Neural cell (in vitro differentiated cells): ENCODE data around the gene ROCK2. TPM values are rescaled to one million over a fixed set of nuclear protein-coding genes. Genes with fewer than 3 reads are reported as not detected.

ENCODE experiments used
- H2AFZ ChIP-seq: fragments of 200-600, 300-800 bp; sonication (generic), shearing (Covaris generic); 2 replicates; pipeline ENCODE4 v1.6.0; 2014; ENCODE audit warnings: low read depth, mild to moderate bottlenecking, antibody characterized with exemption, low read length, moderate library complexity
- H3F3A ChIP-seq: fragments of 200-600 bp; shearing (Covaris generic); 2 replicates; pipeline ENCODE4 v1.6.1; 2016; ENCODE audit warnings: mild to moderate bottlenecking, moderate library complexity, mixed read lengths, antibody characterized with exemption, low read length; ENCODE audit not compliant: insufficient read depth, poor library complexity, severe bottlenecking
- H3K27ac ChIP-seq: fragments of 200-600, 300-800 bp; sonication (generic), shearing (Covaris generic); 2 replicates; pipeline ENCODE4 v1.5.1; 2014; ENCODE audit warnings: mild to moderate bottlenecking, low read length, moderate library complexity
- H3K27me3 ChIP-seq: fragments of 300-800, 200-600 bp; sonication (generic), shearing (Covaris generic); 2 replicates; pipeline ENCODE4 v1.6.0; 2014; ENCODE audit warnings: mild to moderate bottlenecking, low read depth, low read length, moderate library complexity; ENCODE audit not compliant: insufficient read depth
- H3K36me3 ChIP-seq: fragments of 300-800, 200-600 bp; sonication (generic), shearing (Covaris generic); 2 replicates; pipeline ENCODE4 v1.5.1; 2014; ENCODE audit warnings: mild to moderate bottlenecking, antibody characterized with exemption, low read length, moderate library complexity; ENCODE audit not compliant: insufficient read depth
- H3K4me2 ChIP-seq: fragments of 300-800, 200-600 bp; sonication (generic), shearing (Covaris generic); 2 replicates; pipeline ENCODE4 v1.6.0; 2014; ENCODE audit warnings: mild to moderate bottlenecking, low read length
- H3K4me3 ChIP-seq: fragments of 300-800, 200-600 bp; sonication (generic), shearing (Covaris generic); 2 replicates; pipeline ENCODE4 v1.5.1; 2014; ENCODE audit warnings: mild to moderate bottlenecking, low read length, moderate library complexity
- H3K79me2 ChIP-seq: fragments of 200-600 bp; shearing (Covaris generic); replicated peaks from 2 replicates; pipeline ENCODE4 v1.6.0; 2014; ENCODE audit warnings: mild to moderate bottlenecking, low read length, moderate library complexity; ENCODE audit not compliant: insufficient read depth
- H3K9ac ChIP-seq: fragments of 300-800, 200-600 bp; sonication (generic), shearing (Covaris generic); 2 replicates; pipeline ENCODE4 v1.6.1; 2016; ENCODE audit warnings: mild to moderate bottlenecking, low read length, mixed read lengths
- H3K9me2 ChIP-seq: fragments of 200-600 bp; shearing (Covaris generic); 2 replicates; pipeline ENCODE4 v1.6.1; 2016; ENCODE audit warnings: mild to moderate bottlenecking, low read length, mixed read lengths; ENCODE audit not compliant: insufficient read depth
- H3K9me3 ChIP-seq: fragments of 200-600, 300-800 bp; sonication (generic), shearing (Covaris generic); 2 replicates; pipeline ENCODE4 v1.6.1; 2016; ENCODE audit warnings: mild to moderate bottlenecking, mixed run types, low read length, moderate library complexity, mixed read lengths
- H4K20me1 ChIP-seq: fragments of 200-600 bp; shearing (Covaris generic); 2 replicates; pipeline ENCODE4 v1.6.1; 2016; ENCODE audit warnings: mild to moderate bottlenecking, mixed run types; ENCODE audit not compliant: insufficient read depth
- EP300 ChIP-seq: fragments of 450-650 bp; conservative IDR thresholded peaks from 2 replicates; pipeline ENCODE4 v1.6.1; 2014; ENCODE audit warnings: antibody characterized with exemption, mild to moderate bottlenecking, moderate library complexity; ENCODE audit not compliant: poor library complexity, severe bottlenecking
- EZH2 ChIP-seq: fragments of 200-600, 300-800 bp; shearing (Covaris generic), sonication (generic); IDR thresholded peaks from 2 replicates; pipeline ENCODE4 v1.6.1; 2014; ENCODE audit warnings: antibody characterized with exemption, low read length, borderline replicate concordance, mild to moderate bottlenecking; ENCODE audit not compliant: insufficient read depth, poor library complexity, severe bottlenecking
- MXI1 ChIP-seq: fragments of 450-650 bp; conservative IDR thresholded peaks from 2 replicates; pipeline ENCODE4 v1.6.1; 2014; ENCODE audit warnings: antibody characterized with exemption, mild to moderate bottlenecking; ENCODE audit not compliant: poor library complexity, severe bottlenecking
- POLR2AphosphoS5 ChIP-seq: IDR thresholded peaks from 2 replicates; pipeline ENCODE4 v1.6.1; 2012
- RAD21 ChIP-seq: fragments of 450-650 bp; conservative IDR thresholded peaks from 2 replicates; pipeline ENCODE4 v1.6.1; 2014; ENCODE audit warnings: antibody characterized with exemption, mild to moderate bottlenecking, moderate library complexity
- REST ChIP-seq: IDR thresholded peaks from 2 replicates; pipeline ENCODE4 v1.6.1; 2012; ENCODE audit warnings: borderline replicate concordance
- SMC3 ChIP-seq: fragments of 450-650 bp; conservative IDR thresholded peaks from 2 replicates; pipeline ENCODE4 v1.6.1; 2014; ENCODE audit warnings: antibody characterized with exemption, mild to moderate bottlenecking, moderate library complexity; ENCODE audit not compliant: poor library complexity
- TAF1 ChIP-seq: IDR thresholded peaks from 2 replicates; pipeline ENCODE4 v1.6.1; 2012; ENCODE audit warnings: low read depth
- polyA plus RNA-seq: library from polyadenylated mRNA; depleted of rRNA; stranded (reverse); fragments of >200 nt; gene quantifications from 2 replicates; pipeline ENCODE4 v1.2.3, GENCODE V29; 2014
- TF ChIP-seq, protein P1 (sequence below): fragments of 450-650 bp; IDR thresholded peaks from 2 replicates; pipeline ENCODE4 v1.5.1; 2014; ENCODE audit warnings: antibody characterized with exemption, mild to moderate bottlenecking, moderate library complexity; ENCODE audit not compliant: poor library complexity, severe bottlenecking

Gene ROCK2
- polyA plus RNA-seq, 1 donor from 2014 or later, result 25.7 TPM

DNA sequence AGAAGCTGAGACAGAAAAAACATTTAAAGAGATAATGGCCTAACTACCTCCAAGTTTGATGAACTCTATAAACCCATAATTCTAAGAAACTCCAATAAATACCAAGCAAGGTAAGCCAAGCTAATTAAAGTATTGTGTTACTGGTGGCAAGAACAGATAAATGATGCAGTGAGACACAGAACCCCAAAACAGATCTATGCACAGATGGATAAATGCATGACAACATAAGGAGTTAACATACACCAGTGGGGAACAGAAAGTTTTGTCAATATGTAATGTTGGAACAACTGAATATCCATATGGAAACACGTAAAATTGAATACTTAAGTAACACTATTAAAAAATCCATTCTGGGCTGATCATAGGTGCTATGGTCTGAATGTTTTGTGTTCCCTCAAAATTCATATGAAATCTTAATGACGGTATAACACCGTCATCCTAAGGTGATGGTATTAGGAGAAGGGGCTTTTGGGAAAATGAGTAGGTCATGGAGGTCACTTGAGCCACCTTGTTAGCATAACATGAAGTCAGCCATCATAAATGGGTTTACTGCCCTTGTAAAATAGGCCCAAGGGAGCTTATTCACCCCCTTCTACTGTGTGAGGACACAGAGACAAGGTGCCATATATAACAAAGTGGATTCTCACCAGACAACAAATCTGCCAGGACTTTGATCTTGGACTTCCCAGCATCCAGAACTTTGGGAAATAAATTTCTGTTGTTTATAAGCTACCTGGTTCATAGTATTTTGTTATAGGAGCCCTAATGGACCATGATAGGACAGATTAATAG lies 102.8 kb downstream of the ROCK2 start:
- peaks cover 7% of the 10 kb centered on the region for H3K79me2 ChIP-seq
- no peaks in the 10 kb centered on the region for H3K9me3 ChIP-seq
- no peak overlapping the region for H3K4me2 ChIP-seq
- TF ChIP-seq SMC3 (no peak), RAD21 (no peak)
- H3K9me2 ChIP-seq, result no peaks in the 10 kb centered on the region
- no peaks in the 10 kb centered on the region for H3K27me3 ChIP-seq
- H3K9ac ChIP-seq, result no peak overlapping the region
- peaks cover 3% of the 10 kb centered on the region for H3K36me3 ChIP-seq
- no peak overlapping the region for H3K27ac ChIP-seq
- H3F3A ChIP-seq, result no peaks in the 10 kb centered on the region
- no peaks in the 10 kb centered on the region for H4K20me1 ChIP-seq
- no peak overlapping the region for H2AFZ ChIP-seq
- no peak overlapping the region for H3K4me3 ChIP-seq

- Histone ChIP-seq H2AFZ (no peak overlapping the region), H3K4me3 (no peak overlapping the region), H3K27ac (no peak overlapping the region), H4K20me1 (no peaks in the 10 kb centered on the region), H3F3A (no peaks in the 10 kb centered on the region), H3K4me2 (no peak overlapping the region), H3K27me3 (no peaks in the 10 kb centered on the region), H3K36me3 (peaks cover 3% of the 10 kb centered on the region), H3K9me3 (no peaks in the 10 kb centered on the region), H3K9ac (no peak overlapping the region), H3K9me2 (no peaks in the 10 kb centered on the region), H3K79me2 (peaks cover 7% of the 10 kb centered on the region)
- TF ChIP-seq POLR2AphosphoS5 (no peak), RAD21 (no peak), EZH2 (no peak), EP300 (no peak), SMC3 (no peak), MXI1 (no peak), TAF1 (no peak), REST (no peak)
- TF ChIP-seq, protein P1, sequence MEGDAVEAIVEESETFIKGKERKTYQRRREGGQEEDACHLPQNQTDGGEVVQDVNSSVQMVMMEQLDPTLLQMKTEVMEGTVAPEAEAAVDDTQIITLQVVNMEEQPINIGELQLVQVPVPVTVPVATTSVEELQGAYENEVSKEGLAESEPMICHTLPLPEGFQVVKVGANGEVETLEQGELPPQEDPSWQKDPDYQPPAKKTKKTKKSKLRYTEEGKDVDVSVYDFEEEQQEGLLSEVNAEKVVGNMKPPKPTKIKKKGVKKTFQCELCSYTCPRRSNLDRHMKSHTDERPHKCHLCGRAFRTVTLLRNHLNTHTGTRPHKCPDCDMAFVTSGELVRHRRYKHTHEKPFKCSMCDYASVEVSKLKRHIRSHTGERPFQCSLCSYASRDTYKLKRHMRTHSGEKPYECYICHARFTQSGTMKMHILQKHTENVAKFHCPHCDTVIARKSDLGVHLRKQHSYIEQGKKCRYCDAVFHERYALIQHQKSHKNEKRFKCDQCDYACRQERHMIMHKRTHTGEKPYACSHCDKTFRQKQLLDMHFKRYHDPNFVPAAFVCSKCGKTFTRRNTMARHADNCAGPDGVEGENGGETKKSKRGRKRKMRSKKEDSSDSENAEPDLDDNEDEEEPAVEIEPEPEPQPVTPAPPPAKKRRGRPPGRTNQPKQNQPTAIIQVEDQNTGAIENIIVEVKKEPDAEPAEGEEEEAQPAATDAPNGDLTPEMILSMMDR, result no peak
These were observed 104.6 kb downstream of the ROCK2 start for GRCh38 chr2:11239666-11240462.
